Measurements from ENCODE around the gene PDAP1. TPM values are rescaled to one million over a fixed set of nuclear protein-coding genes. Genes with fewer than 3 reads are reported as not detected.
"Not testable (repeated sequence)": the region's sequence is repeated elsewhere in the genome, so short reads cannot be mapped to it uniquely, and the experiment has no call there.

The PDAP1 gene
- total RNA-seq, 1 experiment from 2014 or later, result 150 TPM

- Histone ChIP-seq H3K9ac (ENCODE audit: extremely low read depth, insufficient read length, low read length) (no peak overlapping the region), H4K91ac (ENCODE audit: insufficient read length, low read depth, low read length) (no peak overlapping the region), H2BK120ac (ENCODE audit: low read depth, low read length, poor library complexity, severe bottlenecking) (no peak overlapping the region), H3K4me2 (ENCODE audit: insufficient read depth, insufficient read length, low read length) (no peak overlapping the region), H2BK5ac (ENCODE audit: insufficient read length, low read length) (no peak overlapping the region), H3K4me1 (ENCODE audit: insufficient read depth, low read length) (no peaks in the 10 kb centered on the region), H4K5ac (ENCODE audit: insufficient read length, low read depth, low read length) (no peak overlapping the region), H3K79me2 (ENCODE audit: insufficient read depth, low read length) (no peaks in the 10 kb centered on the region), H3K9me3 (ENCODE audit: control insufficient read depth, low read depth, low read length) (no peaks in the 10 kb centered on the region), H3K27ac (ENCODE audit: insufficient read length, low read depth, low read length) (no peak overlapping the region), H4K8ac (replicated peaks; ENCODE audit: insufficient read length, low read depth, low read length) (no peak overlapping the region), H2AFZ (ENCODE audit: low read length) (no peak overlapping the region), H3K23me2 (ENCODE audit: insufficient read length, low read depth, low read length, poor library complexity, severe bottlenecking) (no peaks in the 10 kb centered on the region), H3K23ac (ENCODE audit: insufficient read length, low read depth, low read length) (no peak overlapping the region), H2BK12ac (ENCODE audit: insufficient read length, low read depth, low read length) (no peak overlapping the region), H3K56ac (ENCODE audit: insufficient read length, low read depth, low read length) (no peak overlapping the region), H4K20me1 (ENCODE audit: control insufficient read depth, insufficient read depth, insufficient read length) (no peaks in the 10 kb centered on the region), H3K27me3 (ENCODE audit: insufficient read depth, low read length) (no peaks in the 10 kb centered on the region), H3K79me1 (ENCODE audit: insufficient read depth, low read depth, low read length, poor library complexity, severe bottlenecking) (no peaks in the 10 kb centered on the region), H2BK15ac (ENCODE audit: low read depth, low read length) (no peak overlapping the region), H3K18ac (ENCODE audit: insufficient read length, low read depth, low read length) (no peak overlapping the region), H3K14ac (ENCODE audit: insufficient read depth, low read length) (no peak overlapping the region), H3K4ac (ENCODE audit: low read depth, low read length) (no peak overlapping the region), H3T11ph (ENCODE audit: low read length) (no peak overlapping the region), H2AK5ac (ENCODE audit: insufficient read length, low read length) (no peak overlapping the region), H2BK20ac (ENCODE audit: low read depth, low read length, poor library complexity, severe bottlenecking) (no peak overlapping the region)
- no peaks in the 10 kb centered on the region for H3K4me1 Mint-ChIP-seq
- no peaks in the 10 kb centered on the region for H3K27me3 Mint-ChIP-seq (ENCODE audit: low read depth)
- no peak for DNase-seq
- no peak overlapping the region for H3K4me3 Mint-ChIP-seq
- no CpG with 5 or more reads among the region's 5 CpGs for WGBS (ENCODE audit: extremely low coverage, insufficient read length, low lambda C conversion rate)
- no peak overlapping the region for H3K27ac Mint-ChIP-seq
- H3K36me3 Mint-ChIP-seq (ENCODE audit: insufficient read depth in 1 of 3, low read depth in 3 of 3), result peaks cover 16 to 55% (median 44%) of the 10 kb centered on the region in 3 experiments; a peak in 6 of 7 replicates
- TF ChIP-seq, protein P1, sequence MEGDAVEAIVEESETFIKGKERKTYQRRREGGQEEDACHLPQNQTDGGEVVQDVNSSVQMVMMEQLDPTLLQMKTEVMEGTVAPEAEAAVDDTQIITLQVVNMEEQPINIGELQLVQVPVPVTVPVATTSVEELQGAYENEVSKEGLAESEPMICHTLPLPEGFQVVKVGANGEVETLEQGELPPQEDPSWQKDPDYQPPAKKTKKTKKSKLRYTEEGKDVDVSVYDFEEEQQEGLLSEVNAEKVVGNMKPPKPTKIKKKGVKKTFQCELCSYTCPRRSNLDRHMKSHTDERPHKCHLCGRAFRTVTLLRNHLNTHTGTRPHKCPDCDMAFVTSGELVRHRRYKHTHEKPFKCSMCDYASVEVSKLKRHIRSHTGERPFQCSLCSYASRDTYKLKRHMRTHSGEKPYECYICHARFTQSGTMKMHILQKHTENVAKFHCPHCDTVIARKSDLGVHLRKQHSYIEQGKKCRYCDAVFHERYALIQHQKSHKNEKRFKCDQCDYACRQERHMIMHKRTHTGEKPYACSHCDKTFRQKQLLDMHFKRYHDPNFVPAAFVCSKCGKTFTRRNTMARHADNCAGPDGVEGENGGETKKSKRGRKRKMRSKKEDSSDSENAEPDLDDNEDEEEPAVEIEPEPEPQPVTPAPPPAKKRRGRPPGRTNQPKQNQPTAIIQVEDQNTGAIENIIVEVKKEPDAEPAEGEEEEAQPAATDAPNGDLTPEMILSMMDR (conservative IDR thresholded peaks at IDR 0.05), result no peak
- H3K9me3 Mint-ChIP-seq, result no peaks in the 10 kb centered on the region
Measured at GRCh38 chr7:99352247-99352646, 56.1 kb downstream of the PDAP1 start.

- not testable (repeated sequence) for H3T11ph ChIP-seq (ENCODE audit: low read length); H3K79me2 ChIP-seq (ENCODE audit: insufficient read depth, low read length); H3K4me1 Mint-ChIP-seq; H3K27me3 Mint-ChIP-seq (ENCODE audit: low read depth); H2AK5ac ChIP-seq (ENCODE audit: insufficient read length, low read length); H3K27ac ChIP-seq (ENCODE audit: insufficient read length, low read depth, low read length); H3K23ac ChIP-seq (ENCODE audit: insufficient read length, low read depth, low read length); H3K23me2 ChIP-seq (ENCODE audit: insufficient read length, low read depth, low read length, poor library complexity, severe bottlenecking); H3K9me3 Mint-ChIP-seq; H4K91ac ChIP-seq (ENCODE audit: insufficient read length, low read depth, low read length); H3K9ac ChIP-seq (ENCODE audit: extremely low read depth, insufficient read length, low read length); H2BK15ac ChIP-seq (ENCODE audit: low read depth, low read length); H3K27me3 ChIP-seq (ENCODE audit: insufficient read depth, low read length); H3K56ac ChIP-seq (ENCODE audit: insufficient read length, low read depth, low read length); H3K4me3 Mint-ChIP-seq; H2BK20ac ChIP-seq (ENCODE audit: low read depth, low read length, poor library complexity, severe bottlenecking); H3K18ac ChIP-seq (ENCODE audit: insufficient read length, low read depth, low read length); H2BK12ac ChIP-seq (ENCODE audit: insufficient read length, low read depth, low read length); H2BK5ac ChIP-seq (ENCODE audit: insufficient read length, low read length); H2AFZ ChIP-seq (ENCODE audit: low read length); H3K4me1 ChIP-seq (ENCODE audit: insufficient read depth, low read length); H3K4me2 ChIP-seq (ENCODE audit: insufficient read depth, insufficient read length, low read length); H4K8ac ChIP-seq (replicated peaks; ENCODE audit: insufficient read length, low read depth, low read length); H2BK120ac ChIP-seq (ENCODE audit: low read depth, low read length, poor library complexity, severe bottlenecking); H3K9me3 ChIP-seq (ENCODE audit: control insufficient read depth, low read depth, low read length); H4K20me1 ChIP-seq (ENCODE audit: control insufficient read depth, insufficient read depth, insufficient read length); H3K4ac ChIP-seq (ENCODE audit: low read depth, low read length); DNase-seq; H4K5ac ChIP-seq (ENCODE audit: insufficient read length, low read depth, low read length); H3K14ac ChIP-seq (ENCODE audit: insufficient read depth, low read length); H3K27ac Mint-ChIP-seq; H3K79me1 ChIP-seq (ENCODE audit: insufficient read depth, low read depth, low read length, poor library complexity, severe bottlenecking)
- H3K36me3 Mint-ChIP-seq (ENCODE audit: insufficient read depth in 1 of 3, low read depth in 3 of 3), result peaks cover 16 to 54% (median 40%) of the 10 kb centered on the region in 3 experiments; a peak in 6 of 7 replicates
- no CpG with 5 or more reads among the region's 3 CpGs for WGBS (ENCODE audit: extremely low coverage, insufficient read length, low lambda C conversion rate)
Measured at GRCh38 chr7:99350641-99351040, 57.8 kb downstream of the PDAP1 start.

Measured in H9 (cell line).